Measurements from ENCODE around the gene IGF1R.
"Not testable (repeated sequence)": the region's sequence is repeated elsewhere in the genome, so short reads cannot be mapped to it uniquely, and the experiment has no call there.

Gene IGF1R

GRCh38 chr15:98960555-98961050 is 312.3 kb downstream of the IGF1R start:
- Histone ChIP-seq H3F3A (ENCODE audit: insufficient read depth) (no peaks in the 10 kb centered on the region), H4K20me1 (ENCODE audit: low read depth, low read length) (no peaks in the 10 kb centered on the region), H3K9me3 (ENCODE audit: insufficient read depth, low read length) (no peaks in the 10 kb centered on the region), H3K27me3 (ENCODE audit: low read length) (no peaks in the 10 kb centered on the region), H3K9ac (ENCODE audit: low read length) (no peak overlapping the region), H3K36me3 (ENCODE audit: low read length) (no peaks in the 10 kb centered on the region), H3K9me2 (replicated peaks; ENCODE audit: insufficient read depth, low read length) (no peaks in the 10 kb centered on the region), H2AFZ (ENCODE audit: low read depth, low read length, severe bottlenecking) (no peak overlapping the region), H3K79me2 (ENCODE audit: insufficient read depth, low read length) (no peaks in the 10 kb centered on the region), H3K4me2 (ENCODE audit: low read depth, low read length, poor library complexity, severe bottlenecking) (no peak overlapping the region), H3K27ac (ENCODE audit: low read depth, low read length) (no peak overlapping the region), H3K4me3 (ENCODE audit: insufficient read depth, low read length, poor library complexity, severe bottlenecking) (no peak overlapping the region)
- no peak for TF ChIP-seq CTCF (IDR thresholded peaks at IDR 0.05; ENCODE audit: insufficient read depth, low read length, poor library complexity, severe bottlenecking)
- no peak for TF ChIP-seq EZH2phosphoT487 (conservative IDR thresholded peaks at IDR 0.05; ENCODE audit: low read length)

GRCh38 chr15:98963444-98963843 is 315.1 kb downstream of the IGF1R start:
- no peaks in the 10 kb centered on the region for H4K20me1 ChIP-seq (ENCODE audit: low read depth, low read length)
- no peaks in the 10 kb centered on the region for H3K36me3 ChIP-seq (ENCODE audit: low read length)
- H3K79me2 ChIP-seq (ENCODE audit: insufficient read depth, low read length) = no peaks in the 10 kb centered on the region
- no peak overlapping the region for H2AFZ ChIP-seq (ENCODE audit: low read depth, low read length, severe bottlenecking)
- H3K27ac ChIP-seq (ENCODE audit: low read depth, low read length) = no peak overlapping the region
- no peak overlapping the region for H3K4me2 ChIP-seq (ENCODE audit: low read depth, low read length, poor library complexity, severe bottlenecking)
- H3K4me3 ChIP-seq (ENCODE audit: insufficient read depth, low read length, poor library complexity, severe bottlenecking) = no peak overlapping the region
- no peaks in the 10 kb centered on the region for H3K9me2 ChIP-seq (replicated peaks; ENCODE audit: insufficient read depth, low read length)
- H3K9ac ChIP-seq (ENCODE audit: low read length) = no peak overlapping the region
- no peaks in the 10 kb centered on the region for H3K9me3 ChIP-seq (ENCODE audit: insufficient read depth, low read length)
- no peaks in the 10 kb centered on the region for H3F3A ChIP-seq (ENCODE audit: insufficient read depth)
- TF ChIP-seq CTCF (IDR thresholded peaks at IDR 0.05; ENCODE audit: insufficient read depth, low read length, poor library complexity, severe bottlenecking) (no peak), EZH2phosphoT487 (conservative IDR thresholded peaks at IDR 0.05; ENCODE audit: low read length) (no peak)
- H3K27me3 ChIP-seq (ENCODE audit: low read length) = no peaks in the 10 kb centered on the region

- H3F3A ChIP-seq (ENCODE audit: insufficient read depth) = no peaks in the 10 kb centered on the region
- H3K9me3 ChIP-seq (ENCODE audit: insufficient read depth, low read length) = no peaks in the 10 kb centered on the region
- no peak overlapping the region for H3K4me3 ChIP-seq (ENCODE audit: insufficient read depth, low read length, poor library complexity, severe bottlenecking)
- TF ChIP-seq EZH2phosphoT487 (conservative IDR thresholded peaks at IDR 0.05; ENCODE audit: low read length) = no peak
- no peak for TF ChIP-seq CTCF (IDR thresholded peaks at IDR 0.05; ENCODE audit: insufficient read depth, low read length, poor library complexity, severe bottlenecking)
- H3K27me3 ChIP-seq (ENCODE audit: low read length) = no peaks in the 10 kb centered on the region
- no peak overlapping the region for H3K27ac ChIP-seq (ENCODE audit: low read depth, low read length)
- H3K4me2 ChIP-seq (ENCODE audit: low read depth, low read length, poor library complexity, severe bottlenecking) = no peak overlapping the region
- H3K9ac ChIP-seq (ENCODE audit: low read length) = no peak overlapping the region
- no peaks in the 10 kb centered on the region for H3K36me3 ChIP-seq (ENCODE audit: low read length)
- H2AFZ ChIP-seq (ENCODE audit: low read depth, low read length, severe bottlenecking) = no peak overlapping the region
- no peaks in the 10 kb centered on the region for H3K9me2 ChIP-seq (replicated peaks; ENCODE audit: insufficient read depth, low read length)
- H4K20me1 ChIP-seq (ENCODE audit: low read depth, low read length) = no peaks in the 10 kb centered on the region
- H3K79me2 ChIP-seq (ENCODE audit: insufficient read depth, low read length) = no peaks in the 10 kb centered on the region
Observed at GRCh38 chr15:98964466-98965133, 316.3 kb downstream of the IGF1R start.

GRCh38 chr15:98965134-98965491 is 316.8 kb downstream of the IGF1R start:
- not testable (repeated sequence) for H3K27me3 ChIP-seq (ENCODE audit: low read length); H3K27ac ChIP-seq (ENCODE audit: low read depth, low read length); H4K20me1 ChIP-seq (ENCODE audit: low read depth, low read length); H3K9me3 ChIP-seq (ENCODE audit: insufficient read depth, low read length); H3K79me2 ChIP-seq (ENCODE audit: insufficient read depth, low read length); H3K4me3 ChIP-seq (ENCODE audit: insufficient read depth, low read length, poor library complexity, severe bottlenecking); H3K4me2 ChIP-seq (ENCODE audit: low read depth, low read length, poor library complexity, severe bottlenecking); H3F3A ChIP-seq (ENCODE audit: insufficient read depth); H3K36me3 ChIP-seq (ENCODE audit: low read length); H3K9ac ChIP-seq (ENCODE audit: low read length); H3K9me2 ChIP-seq (replicated peaks; ENCODE audit: insufficient read depth, low read length); H2AFZ ChIP-seq (ENCODE audit: low read depth, low read length, severe bottlenecking)
